GM18511 (cell line): Measurements from ENCODE around the gene ZNF324B.
"Not testable (repeated sequence)": the region's sequence is repeated elsewhere in the genome, so short reads cannot be mapped to it uniquely, and the experiment has no call there.

ENCODE experiments used
- ATAC-seq: cut with Tn5 transposase; IDR thresholded peaks from one replicate; pipeline ENCODE4 v1.9.1; 2021; ENCODE audit warnings: mild to moderate bottlenecking, moderate library complexity; ENCODE audit not compliant: unreplicated experiment

The ZNF324B gene

DNA sequence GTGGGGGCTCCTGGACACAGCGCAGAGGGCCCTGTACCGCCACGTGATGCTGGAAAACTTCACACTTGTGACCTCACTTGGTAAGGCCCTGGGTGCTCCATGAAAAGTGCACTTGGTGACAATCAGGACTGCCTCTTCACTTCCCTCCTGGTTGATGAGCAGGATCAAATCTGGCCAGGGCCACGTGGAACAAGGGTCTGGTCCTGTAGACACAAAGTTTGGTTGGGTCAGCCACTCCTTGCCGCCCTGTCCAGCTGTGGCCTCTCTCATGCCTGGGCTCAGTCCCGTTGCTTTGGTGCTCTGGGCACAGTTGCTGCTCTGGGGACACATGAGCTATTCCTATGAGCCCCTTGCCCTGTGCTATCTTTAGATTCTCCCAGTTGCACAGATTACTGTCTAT lies 2.3 kb downstream of the ZNF324B start:
- no peak for ATAC-seq

DNA sequence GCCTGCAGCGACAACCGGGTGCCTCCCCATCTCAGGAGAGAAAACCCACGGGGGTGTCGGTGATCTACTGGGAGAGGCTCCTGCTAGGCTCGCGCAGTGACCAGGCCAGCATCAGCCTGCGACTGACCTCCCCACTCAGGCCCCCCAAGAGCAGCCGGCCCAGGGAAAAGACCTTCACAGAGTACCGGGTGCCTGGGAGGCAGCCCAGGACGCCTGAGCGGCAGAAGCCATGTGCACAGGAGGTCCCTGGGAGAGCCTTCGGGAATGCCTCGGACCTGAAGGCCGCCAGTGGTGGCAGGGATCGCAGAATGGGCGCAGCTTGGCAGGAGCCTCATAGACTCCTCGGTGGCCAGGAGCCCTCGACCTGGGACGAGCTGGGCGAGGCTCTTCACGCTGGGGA lies 3.9 kb downstream of the ZNF324B start:
- no peak for ATAC-seq

DNA sequence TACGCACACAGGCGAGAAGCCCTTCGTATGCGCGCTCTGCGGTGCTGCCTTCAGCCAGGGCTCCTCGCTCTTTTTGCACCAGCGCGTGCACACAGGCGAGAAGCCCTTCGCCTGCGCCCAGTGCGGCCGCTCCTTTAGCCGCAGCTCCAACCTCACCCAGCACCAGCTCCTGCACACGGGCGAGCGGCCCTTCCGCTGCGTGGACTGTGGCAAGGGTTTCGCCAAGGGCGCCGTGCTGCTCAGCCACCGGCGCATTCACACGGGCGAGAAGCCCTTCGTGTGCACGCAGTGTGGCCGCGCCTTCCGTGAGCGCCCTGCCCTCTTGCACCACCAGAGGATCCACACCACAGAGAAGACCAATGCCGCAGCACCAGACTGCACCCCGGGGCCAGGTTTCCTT lies 4.7 kb downstream of the ZNF324B start:
- no peak for ATAC-seq

DNA sequence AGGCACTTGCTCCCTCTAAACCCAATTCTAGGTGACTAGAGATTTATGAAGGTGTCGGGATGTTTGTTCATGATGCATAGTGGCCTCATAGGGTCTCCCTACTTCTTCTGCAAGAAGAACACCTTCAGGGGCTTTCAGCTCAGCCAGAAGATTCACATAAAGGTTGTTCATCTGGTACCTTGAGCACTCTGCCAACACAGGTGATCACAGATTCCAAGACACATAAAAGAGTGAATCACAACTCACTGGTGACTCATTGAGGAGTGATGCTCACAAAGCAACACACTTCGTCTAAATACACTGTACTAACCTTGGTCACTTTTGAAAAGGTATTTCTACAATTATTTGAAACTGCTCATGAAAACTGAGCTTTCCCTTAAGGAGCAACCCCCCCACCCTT lies 8.6 kb downstream of the ZNF324B start:
- ATAC-seq, result no peak

DNA sequence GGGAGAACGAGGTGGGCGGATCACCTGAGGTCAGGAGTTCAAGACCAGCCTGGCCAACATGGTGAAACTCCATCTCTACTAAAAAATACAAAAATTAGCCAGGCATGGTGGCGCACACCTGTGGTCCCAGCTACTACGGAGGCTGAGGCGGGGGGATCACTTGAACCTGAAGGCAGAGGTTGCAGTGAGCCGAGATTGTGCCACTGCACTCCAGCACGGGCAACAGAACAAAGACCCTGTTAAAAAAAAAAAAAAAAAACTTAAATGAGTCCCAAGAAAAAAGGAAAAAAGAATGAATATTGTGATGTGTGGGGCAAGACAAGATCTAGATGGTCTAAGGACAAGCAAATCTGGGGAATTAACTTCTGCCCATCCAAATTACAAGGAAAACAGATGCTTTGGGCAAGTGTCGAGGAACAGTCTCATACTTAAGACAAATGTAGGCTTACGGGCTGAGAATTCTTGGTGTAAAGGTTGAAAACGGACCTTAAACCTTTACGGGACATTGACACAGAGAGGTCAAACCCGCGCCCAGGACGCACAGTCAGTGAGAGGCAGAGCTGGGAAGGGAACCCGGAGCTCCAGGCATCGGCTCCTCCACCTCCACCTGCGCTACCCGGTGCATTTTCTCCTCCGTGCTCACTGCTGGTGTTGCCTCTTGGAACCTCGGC lies 14.8 kb downstream of the ZNF324B start:
- peak; percentile 25 for ATAC-seq

DNA sequence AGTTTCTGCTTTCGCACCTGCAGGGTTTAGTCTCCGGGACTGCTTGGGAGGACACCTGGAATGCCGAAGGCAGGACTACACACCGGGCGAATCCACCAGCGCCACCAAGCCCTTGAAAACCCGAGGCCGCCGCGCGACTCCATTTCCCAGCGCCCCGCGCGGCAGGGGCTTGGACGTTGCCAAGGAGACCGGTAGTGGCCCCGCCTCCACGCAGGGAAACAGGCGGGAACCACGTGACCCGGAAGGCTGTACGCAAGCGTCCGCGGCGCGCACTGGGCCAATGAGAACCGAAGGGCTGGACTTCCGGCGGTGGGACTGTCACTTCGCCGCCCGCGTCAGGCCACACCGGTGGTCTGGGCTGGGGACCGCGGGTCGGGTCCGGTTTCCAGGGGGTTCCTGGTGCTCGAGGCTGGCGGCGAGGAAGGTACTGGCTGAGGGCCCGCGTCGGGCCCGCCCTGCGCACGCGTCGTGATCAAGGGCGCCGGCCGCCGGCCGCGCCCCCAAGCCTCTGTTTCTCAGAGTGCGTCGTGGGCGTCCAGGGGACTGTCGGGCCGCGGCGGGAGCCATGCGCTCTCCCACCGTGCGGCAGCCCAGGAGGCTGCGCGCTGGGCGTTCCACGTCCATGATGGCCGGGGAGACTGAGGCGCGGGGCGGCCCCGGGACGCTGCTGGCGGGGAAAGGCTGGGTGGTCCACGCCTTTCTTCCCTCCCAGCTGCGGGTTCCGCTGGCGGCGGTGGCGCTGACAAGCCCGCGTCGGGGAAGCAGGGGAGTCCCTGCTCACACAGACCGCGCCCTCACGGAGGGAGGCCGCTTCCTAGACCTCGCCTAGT lies 15.6 kb downstream of the ZNF324B start, which contains the start of gene ZNF324:
TSS of gene ZNF324 (plus strand) at position 321 of the 830 bp plus-strand sequence. CDS start 2,106 bp downstream, outside the sequence.
- ATAC-seq, result peak; percentile 96

DNA sequence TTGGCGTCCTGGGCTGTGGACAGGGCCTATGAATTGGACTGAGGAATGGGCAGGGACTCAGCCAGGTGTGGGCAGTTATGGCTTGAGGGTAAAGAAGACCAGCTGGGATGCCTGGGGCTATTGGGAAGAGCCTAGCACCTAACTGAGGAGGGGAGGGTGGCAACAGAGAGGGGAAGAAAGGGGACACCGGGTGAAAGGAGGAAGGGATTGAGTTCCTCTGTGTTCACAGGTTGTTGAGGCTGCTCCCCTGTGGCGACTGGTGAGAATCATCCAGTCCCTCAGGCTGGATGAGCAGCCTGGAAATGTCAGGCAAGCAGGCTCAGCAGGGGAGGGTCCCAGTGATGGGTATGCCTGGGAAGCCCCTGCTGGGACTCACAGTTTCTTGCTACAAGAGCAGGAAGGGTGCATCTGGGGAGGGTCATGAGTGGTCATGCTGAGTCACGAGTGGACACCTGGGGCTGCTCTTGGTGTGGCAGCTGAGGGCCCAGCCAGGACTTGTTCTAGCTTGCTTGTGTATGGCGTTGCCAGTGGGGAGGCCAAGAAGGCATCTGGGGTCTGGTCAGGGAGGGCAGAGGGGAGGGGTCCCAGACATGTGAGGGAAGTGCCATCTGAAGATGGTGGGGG lies 16.9 kb downstream of the ZNF324B start:
- ATAC-seq, result no peak

DNA sequence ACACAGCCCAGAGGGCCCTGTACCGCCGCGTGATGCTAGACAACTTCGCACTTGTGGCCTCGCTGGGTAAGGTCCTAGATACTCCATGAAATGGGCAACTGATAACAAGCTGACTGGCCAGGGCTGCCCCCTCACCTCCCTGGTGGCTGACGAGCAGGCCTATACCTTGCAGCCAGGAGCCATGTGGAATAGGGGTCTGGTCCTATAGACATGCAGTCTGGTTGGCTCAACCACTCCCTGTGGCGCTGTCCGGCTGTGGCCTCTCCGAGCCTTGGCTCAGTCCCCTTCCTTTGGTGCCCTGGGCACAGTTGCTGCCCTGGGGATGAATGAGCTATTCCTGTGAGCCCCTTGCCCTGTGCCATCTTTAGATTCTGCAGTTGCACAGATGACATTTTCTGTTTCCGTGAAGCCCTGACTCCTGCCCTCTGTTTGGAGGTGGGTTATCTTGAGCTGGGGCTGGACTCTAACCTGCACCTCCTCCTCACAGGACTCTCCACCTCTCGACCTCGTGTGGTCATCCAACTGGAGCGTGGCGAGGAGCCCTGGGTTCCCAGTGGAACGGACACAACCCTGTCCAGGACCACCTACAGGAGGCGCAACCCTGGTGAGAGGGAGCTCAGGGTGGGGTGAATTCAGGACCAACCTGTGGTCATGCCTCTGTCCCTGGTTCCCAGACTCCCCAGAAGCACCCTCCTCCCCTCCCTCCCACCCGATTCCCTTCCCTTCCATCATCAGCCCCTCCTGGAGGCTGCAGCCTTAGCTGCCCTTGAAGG lies 18.0 kb downstream of the ZNF324B start:
- no peak for ATAC-seq

DNA sequence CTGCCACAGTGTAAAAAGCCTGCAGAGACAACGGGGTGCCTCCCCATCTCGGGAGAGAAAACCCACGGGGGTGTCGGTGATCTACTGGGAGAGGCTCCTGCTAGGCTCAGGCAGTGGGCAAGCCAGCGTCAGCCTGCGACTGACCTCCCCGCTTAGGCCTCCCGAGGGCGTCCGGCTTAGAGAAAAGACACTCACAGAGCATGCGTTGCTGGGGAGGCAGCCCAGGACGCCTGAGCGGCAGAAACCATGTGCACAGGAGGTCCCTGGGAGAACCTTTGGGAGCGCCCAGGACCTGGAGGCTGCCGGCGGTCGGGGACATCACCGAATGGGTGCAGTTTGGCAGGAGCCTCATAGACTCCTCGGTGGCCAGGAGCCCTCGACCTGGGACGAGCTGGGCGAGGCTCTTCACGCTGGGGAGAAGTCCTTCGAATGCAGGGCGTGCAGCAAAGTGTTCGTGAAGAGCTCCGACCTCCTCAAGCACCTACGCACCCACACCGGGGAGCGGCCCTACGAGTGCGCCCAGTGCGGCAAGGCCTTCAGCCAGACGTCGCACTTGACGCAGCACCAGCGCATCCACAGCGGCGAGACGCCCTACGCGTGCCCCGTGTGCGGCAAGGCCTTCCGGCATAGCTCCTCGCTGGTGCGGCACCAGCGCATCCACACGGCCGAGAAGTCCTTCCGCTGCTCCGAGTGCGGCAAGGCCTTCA lies 19.6 kb downstream of the ZNF324B start:
- ATAC-seq, result not testable (repeated sequence)

DNA sequence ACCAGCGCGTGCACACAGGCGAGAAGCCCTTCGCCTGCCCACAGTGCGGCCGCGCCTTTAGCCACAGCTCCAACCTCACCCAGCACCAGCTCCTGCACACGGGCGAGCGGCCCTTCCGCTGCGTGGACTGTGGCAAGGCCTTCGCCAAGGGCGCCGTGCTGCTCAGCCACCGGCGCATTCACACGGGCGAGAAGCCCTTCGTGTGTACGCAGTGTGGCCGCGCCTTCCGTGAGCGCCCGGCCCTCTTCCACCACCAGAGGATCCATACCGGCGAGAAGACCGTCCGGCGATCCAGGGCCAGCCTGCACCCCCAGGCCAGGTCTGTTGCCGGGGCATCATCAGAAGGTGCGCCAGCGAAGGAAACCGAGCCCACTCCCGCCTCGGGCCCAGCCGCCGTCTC lies 20.3 kb downstream of the ZNF324B start:
- ATAC-seq, result no peak

DNA sequence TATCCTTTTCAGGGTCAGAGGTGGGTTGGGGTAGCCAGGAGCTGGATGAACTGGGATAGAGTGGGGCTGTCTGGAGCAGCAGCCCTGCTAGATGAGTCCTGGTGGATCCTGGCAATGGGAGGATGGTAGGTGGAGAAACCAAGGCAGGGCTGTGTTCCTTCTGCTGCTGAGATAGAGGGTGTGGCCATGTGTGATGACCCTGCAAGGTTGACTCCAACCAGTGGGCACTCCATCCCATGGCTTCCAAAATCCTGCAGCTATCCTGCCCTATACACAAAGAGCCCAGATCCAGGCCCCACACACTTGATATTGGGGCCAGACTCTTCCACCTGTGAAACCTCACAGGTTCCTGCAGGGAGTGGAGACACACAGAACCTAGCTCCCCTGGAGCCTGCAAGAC lies 22.4 kb downstream of the ZNF324B start:
- ATAC-seq, result no peak

DNA sequence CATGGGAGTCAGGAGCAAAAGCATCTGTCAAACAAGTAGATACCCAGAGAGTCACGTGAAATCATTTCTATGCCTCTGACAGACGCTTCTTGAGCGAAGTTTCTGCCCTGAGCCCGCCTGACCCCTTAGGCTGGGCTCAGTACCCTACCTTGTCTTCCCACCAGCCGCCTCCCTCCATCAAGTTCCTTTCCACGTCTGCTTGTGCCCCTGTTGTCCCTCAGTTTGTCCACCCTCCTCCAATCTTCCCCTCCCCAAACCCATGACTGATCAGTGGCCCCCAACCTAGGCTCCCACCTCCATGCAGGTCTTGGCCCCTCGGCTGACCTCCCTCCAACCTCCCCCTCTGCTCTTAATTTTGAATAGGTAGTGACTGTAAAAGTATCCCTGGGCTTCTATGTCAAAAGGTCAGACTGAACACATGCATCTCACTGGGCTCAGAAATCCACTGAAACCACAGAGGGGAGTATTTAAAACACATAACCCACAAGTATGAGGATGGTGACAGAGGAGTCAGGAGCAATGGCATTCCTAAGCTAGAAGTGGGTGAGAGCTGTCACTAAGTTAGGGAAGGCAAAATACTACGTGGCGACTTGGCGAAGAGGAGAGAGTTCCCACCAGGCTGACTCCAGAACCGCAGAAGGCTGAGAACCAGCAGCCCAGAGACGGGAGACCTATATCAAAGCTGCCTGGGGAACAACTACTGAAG lies 23.0 kb downstream of the ZNF324B start:
- no peak for ATAC-seq

DNA sequence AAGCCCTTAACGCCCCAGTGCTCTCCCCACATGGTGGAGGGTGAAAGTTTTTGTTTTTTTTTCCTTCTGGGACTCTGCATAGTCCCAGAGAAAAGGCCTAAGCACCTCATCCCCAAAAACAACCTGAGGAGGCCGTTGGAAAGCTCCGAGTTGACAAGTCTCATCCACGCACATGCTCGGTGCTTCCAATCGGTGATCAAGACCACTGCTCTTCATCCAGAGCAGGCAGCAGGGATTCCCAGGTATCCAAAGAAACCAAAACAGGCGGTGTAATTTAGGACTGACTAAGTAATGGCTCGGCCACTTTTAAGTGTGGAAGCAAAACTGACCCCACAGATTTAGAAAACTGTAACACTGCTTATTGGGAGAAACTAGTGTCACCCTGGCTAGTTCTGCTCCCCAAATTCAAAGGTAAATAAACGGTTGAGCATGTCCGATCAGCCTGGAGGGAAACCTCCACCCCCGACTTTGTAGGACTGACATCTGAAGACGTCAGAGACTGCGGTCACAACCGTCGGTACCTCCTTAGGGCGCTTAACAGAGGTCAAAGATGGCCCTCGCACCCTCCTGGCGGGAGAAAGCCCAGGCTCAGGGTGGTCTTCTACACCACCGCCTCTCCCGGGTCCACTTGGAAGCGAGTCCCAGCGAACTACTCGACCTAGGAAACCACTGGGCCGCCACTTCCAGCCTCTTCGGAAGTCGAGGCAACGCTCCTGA lies 23.7 kb downstream of the ZNF324B start:
- ATAC-seq, result peak; percentile 11

DNA sequence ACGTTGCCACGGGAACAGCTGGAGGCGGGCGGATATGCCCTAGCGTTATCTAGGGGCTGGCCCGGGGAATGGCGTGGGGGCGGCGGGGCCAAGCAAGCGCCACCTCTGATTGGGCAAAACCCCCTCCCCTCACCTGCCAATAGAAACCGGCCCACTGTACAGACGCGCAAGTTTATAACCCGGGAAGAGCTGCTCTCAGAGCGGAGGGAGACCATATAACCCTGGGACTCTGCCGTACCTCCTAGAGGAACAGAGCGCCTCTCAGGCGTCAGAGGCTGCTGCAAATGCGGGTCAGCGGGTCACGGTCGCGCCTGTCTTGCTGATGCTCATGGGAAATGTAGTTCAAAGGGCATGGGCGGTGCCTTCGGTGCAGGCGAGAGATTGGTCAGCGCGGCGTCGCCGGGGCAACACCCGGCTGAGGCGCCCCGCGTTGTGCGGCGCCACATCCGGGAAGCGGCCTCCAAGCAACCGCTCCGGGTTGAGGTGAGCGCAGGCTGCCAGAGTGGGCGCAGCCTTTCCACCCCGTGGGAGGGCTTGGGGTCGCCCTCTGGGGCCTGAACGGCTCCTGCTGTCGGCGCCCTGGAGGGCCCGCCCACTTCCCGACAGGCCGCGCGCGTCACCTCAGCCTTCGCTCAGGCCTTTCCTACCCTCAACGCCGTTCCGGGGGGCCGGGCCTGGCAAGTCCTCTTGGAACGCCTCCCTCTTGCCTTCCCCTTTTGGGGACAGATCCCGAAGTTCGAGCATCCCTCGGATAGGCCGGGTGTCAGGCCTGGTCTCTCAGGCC lies 24.5 kb downstream of the ZNF324B start, which contains the start of gene ZNF446:
TSS of gene ZNF446 (plus strand) at position 639 of the 784 bp plus-strand sequence. CDS start 867 bp downstream, outside the sequence.
- ATAC-seq, result peak; percentile 89

DNA sequence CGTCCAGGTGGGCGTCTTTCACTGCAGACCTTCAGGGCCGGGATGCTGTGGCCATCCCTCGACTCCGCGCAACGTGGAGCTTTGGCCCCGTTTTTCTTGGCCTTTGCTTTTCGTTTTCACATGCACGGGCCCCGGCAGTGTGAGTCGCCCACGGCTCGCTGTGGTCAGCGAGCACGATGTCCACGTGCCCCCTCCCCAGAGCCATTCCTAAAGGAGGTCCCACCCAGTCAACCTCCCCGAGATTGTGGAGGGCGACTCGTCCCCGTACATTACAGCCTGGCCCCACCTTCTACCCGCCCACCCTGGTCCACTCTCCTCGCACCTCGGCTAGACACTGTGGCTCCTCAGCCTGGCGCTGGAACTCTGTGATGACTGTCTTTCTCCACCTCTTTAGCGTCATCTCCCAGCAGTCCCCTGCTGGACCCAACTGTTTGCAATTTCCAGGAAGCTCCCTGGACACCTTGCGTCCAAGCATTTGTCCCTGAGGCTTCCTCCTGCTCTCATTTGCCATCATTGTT lies 25.1 kb downstream of the ZNF324B start:
- ATAC-seq, result no peak

DNA sequence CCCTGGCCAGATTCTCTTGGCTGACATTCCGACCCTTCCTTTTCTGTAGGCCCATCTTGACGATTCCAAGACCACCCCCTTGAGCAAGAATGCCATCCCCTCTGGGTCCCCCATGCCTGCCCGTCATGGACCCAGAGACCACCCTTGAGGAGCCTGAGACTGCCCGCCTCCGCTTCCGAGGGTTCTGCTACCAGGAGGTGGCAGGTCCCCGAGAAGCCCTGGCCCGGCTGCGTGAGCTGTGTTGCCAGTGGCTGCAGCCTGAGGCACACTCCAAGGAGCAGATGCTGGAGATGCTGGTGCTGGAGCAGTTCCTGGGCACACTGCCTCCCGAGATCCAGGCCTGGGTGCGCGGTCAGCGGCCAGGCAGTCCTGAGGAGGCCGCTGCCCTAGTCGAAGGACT lies 25.7 kb downstream of the ZNF324B start:
- ATAC-seq, result no peak

DNA sequence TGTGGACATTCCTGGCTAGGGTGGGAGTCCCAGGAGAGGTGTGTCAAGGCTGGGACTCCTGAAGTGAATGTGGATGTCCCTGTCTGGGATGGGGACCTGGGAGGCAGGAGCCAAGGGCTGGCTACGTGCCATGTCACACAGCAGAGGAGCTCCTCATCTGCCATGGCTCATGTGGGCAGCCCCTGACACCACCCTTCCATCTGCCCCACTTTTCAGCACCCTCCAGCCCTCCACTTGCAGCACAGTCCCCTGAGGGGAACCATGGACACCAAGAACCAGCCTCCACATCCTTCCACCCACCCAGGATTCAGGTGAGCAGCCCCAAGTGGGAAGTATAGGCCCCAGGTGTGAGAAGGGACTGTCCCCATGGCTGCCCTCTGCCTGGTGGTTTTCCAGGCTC lies 26.4 kb downstream of the ZNF324B start:
- ATAC-seq, result no peak

DNA sequence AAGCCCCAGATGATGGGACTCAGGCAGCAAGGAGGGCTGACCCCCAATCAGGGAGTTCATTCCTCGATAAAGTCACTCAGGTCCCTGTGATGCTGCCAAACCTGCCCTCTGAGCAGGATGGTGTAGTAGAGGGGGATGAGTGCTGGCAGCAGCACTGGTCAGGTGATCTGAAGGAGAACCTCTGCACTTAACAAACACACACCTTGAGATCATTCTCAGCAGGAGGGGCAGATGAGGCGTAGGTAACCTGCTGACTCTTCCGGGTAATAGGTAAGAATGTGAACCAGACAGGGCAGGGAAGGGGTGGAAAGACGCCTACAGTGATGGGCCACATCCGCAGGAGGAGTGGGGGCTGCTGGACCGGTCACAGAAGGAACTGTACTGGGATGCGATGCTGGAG lies 27.9 kb downstream of the ZNF324B start:
- ATAC-seq, result no peak
